Astrocyte (in vitro differentiated cells and primary cell): ENCODE measurements around the gene FAF2. TPM values are rescaled to one million over a fixed set of nuclear protein-coding genes. Genes with fewer than 3 reads are reported as not detected.

Experiments used
- DNase-seq: peaks from one replicate; pipeline ENCODE4 v3.0.0-alpha.2; 2010; ENCODE audit warnings: low read depth
- FAIRE-seq: peaks from 2 replicates; lab custom pipeline; 2011; peaks lifted over from hg19 to GRCh38; lab: Jason Lieb, UNC
- H2AFZ ChIP-seq: 2 replicates; pipeline ENCODE4 v1.6.0; 2012; ENCODE audit warnings: low read depth, low read length, inconsistent platforms
- H3K27ac ChIP-seq: 2 replicates; pipeline ENCODE4 v1.5.1; 2011; ENCODE audit warnings: low read depth, low read length, inconsistent platforms
- H3K27me3 ChIP-seq: 2 replicates; pipeline ENCODE4 v1.6.0; 2011; ENCODE audit warnings: low read length, inconsistent platforms; ENCODE audit not compliant: insufficient read depth
- H3K36me3 ChIP-seq: 2 replicates; pipeline ENCODE4 v1.5.1; 2011; ENCODE audit warnings: low read length, inconsistent platforms; ENCODE audit not compliant: insufficient read depth
- H3K4me1 ChIP-seq: 2 replicates; pipeline ENCODE4 v1.5.1; 2011; ENCODE audit warnings: low read length, inconsistent platforms; ENCODE audit not compliant: insufficient read depth
- H3K4me2 ChIP-seq: 2 replicates; pipeline ENCODE4 v1.6.0; 2012; ENCODE audit warnings: low read length, inconsistent platforms
- H3K4me3 ChIP-seq: 2 replicates; pipeline ENCODE4 v1.5.1; 2011; ENCODE audit warnings: low read depth, mild to moderate bottlenecking, low read length, inconsistent platforms; ENCODE audit not compliant: insufficient read depth
- H3K79me2 ChIP-seq: 2 replicates; pipeline ENCODE4 v1.6.0; 2012; ENCODE audit warnings: mild to moderate bottlenecking, low read length, inconsistent platforms; ENCODE audit not compliant: insufficient read depth
- H3K9ac ChIP-seq: 2 replicates; pipeline ENCODE4 v1.6.0; 2012; ENCODE audit warnings: mild to moderate bottlenecking, low read length, inconsistent platforms
- H3K9me3 ChIP-seq: 2 replicates; pipeline ENCODE4 v1.5.1; 2012; ENCODE audit warnings: low read depth, mild to moderate bottlenecking, low read length, inconsistent platforms; ENCODE audit not compliant: insufficient read depth
- H4K20me1 ChIP-seq: 2 replicates; pipeline ENCODE4 v1.6.0; 2012; ENCODE audit warnings: low read length, inconsistent platforms; ENCODE audit not compliant: insufficient read depth
- H3K27ac Mint-ChIP-seq: one replicate; pipeline ENCODE4 v1.8.0; 2021; ENCODE audit warnings: mild to moderate bottlenecking, mixed read lengths; ENCODE audit not compliant: unreplicated experiment
- H3K27me3 Mint-ChIP-seq: one replicate; pipeline ENCODE4 v1.8.0; 2021; ENCODE audit warnings: low read depth, mixed read lengths; ENCODE audit not compliant: unreplicated experiment
- H3K36me3 Mint-ChIP-seq: one replicate; pipeline ENCODE4 v1.8.0; 2021; ENCODE audit warnings: low read depth, mixed read lengths; ENCODE audit not compliant: unreplicated experiment
- H3K4me1 Mint-ChIP-seq: one replicate; pipeline ENCODE4 v1.8.0; 2021; ENCODE audit warnings: low read depth, mixed read lengths; ENCODE audit not compliant: unreplicated experiment
- H3K4me3 Mint-ChIP-seq: one replicate; pipeline ENCODE4 v1.8.0; 2021; ENCODE audit warnings: mild to moderate bottlenecking, moderate library complexity, mixed read lengths; ENCODE audit not compliant: unreplicated experiment
- H3K9me3 Mint-ChIP-seq: one replicate; pipeline ENCODE4 v1.8.0; 2021; ENCODE audit warnings: mild to moderate bottlenecking, mixed read lengths; ENCODE audit not compliant: unreplicated experiment
- CTCF ChIP-seq: IDR thresholded peaks from 2 replicates; pipeline ENCODE4 v1.5.1; 2011; ENCODE audit warnings: low read depth, mild to moderate bottlenecking, inconsistent platforms, low read length, moderate library complexity; ENCODE audit not compliant: insufficient read depth
- EZH2 ChIP-seq: IDR thresholded peaks from 2 replicates; pipeline ENCODE4 v1.6.1; 2012; ENCODE audit warnings: mild to moderate bottlenecking, low read length, inconsistent platforms; ENCODE audit not compliant: insufficient read depth
- total RNA-seq: library from RNA; stranded (reverse); gene quantifications from 2 replicates; pipeline ENCODE4 v1.2.1, GENCODE V29; 2021

Gene FAF2
- total RNA-seq, 1 donor from 2014 or later: 56.2 TPM

GRCh38 chr5:176412517-176413254 is 35.5 kb upstream of the FAF2 start:
- Mint-ChIP-seq H3K27ac (peak overlapping the region; percentile 29), H3K4me1 (peaks cover 25% of the 10 kb centered on the region), H3K36me3 (peaks cover 9% of the 10 kb centered on the region), H3K4me3 (no peak overlapping the region), H3K9me3 (no peaks in the 10 kb centered on the region), H3K27me3 (no peaks in the 10 kb centered on the region)
- H2AFZ ChIP-seq: no peak overlapping the region
- H4K20me1 ChIP-seq: peaks cover 54% of the 10 kb centered on the region
- no peak for FAIRE-seq
- peaks cover 28% of the 10 kb centered on the region for H3K79me2 ChIP-seq
- no peak for DNase-seq
- H3K9ac ChIP-seq: no peak overlapping the region
- H3K27ac ChIP-seq: no peak overlapping the region
- peaks cover 11% of the 10 kb centered on the region for H3K4me1 ChIP-seq
- H3K36me3 ChIP-seq: no peaks in the 10 kb centered on the region
- no peaks in the 10 kb centered on the region for H3K9me3 ChIP-seq
- no peak overlapping the region for H3K4me3 ChIP-seq
- TF ChIP-seq CTCF (no peak), EZH2 (no peak)
- H3K4me2 ChIP-seq: no peak overlapping the region
- H3K27me3 ChIP-seq: no peaks in the 10 kb centered on the region

- Mint-ChIP-seq H3K4me3 (no peak overlapping the region), H3K36me3 (peaks cover 6% of the 10 kb centered on the region), H3K4me1 (peaks cover 28% of the 10 kb centered on the region), H3K9me3 (no peaks in the 10 kb centered on the region), H3K27ac (no peak overlapping the region), H3K27me3 (no peaks in the 10 kb centered on the region)
- Histone ChIP-seq H3K9me3 (no peaks in the 10 kb centered on the region), H3K4me2 (no peak overlapping the region), H4K20me1 (peaks cover 54% of the 10 kb centered on the region), H3K27me3 (no peaks in the 10 kb centered on the region), H3K27ac (no peak overlapping the region), H3K4me3 (no peak overlapping the region), H2AFZ (no peak overlapping the region), H3K9ac (no peak overlapping the region), H3K79me2 (peaks cover 28% of the 10 kb centered on the region), H3K4me1 (peaks cover 11% of the 10 kb centered on the region), H3K36me3 (no peaks in the 10 kb centered on the region)
- TF ChIP-seq CTCF: no peak
- no peak for TF ChIP-seq EZH2
- FAIRE-seq (no peak), DNase-seq (no peak)
Observed at GRCh38 chr5:176413255-176413565, 35.0 kb upstream of the FAF2 start.

GRCh38 chr5:176413709-176414191 is 34.4 kb upstream of the FAF2 start:
- peaks cover 6% of the 10 kb centered on the region for H3K36me3 Mint-ChIP-seq
- no peak for FAIRE-seq
- no peak overlapping the region for H3K9ac ChIP-seq

More at GRCh38 chr5:176413709-176414191, 34.4 kb upstream of the FAF2 start:
- DNase-seq: no peak
- Mint-ChIP-seq H3K27ac (no peak overlapping the region), H3K9me3 (no peaks in the 10 kb centered on the region), H3K4me3 (no peak overlapping the region), H3K4me1 (peaks cover 29% of the 10 kb centered on the region), H3K27me3 (no peaks in the 10 kb centered on the region)
- no peaks in the 10 kb centered on the region for H3K9me3 ChIP-seq
- no peak overlapping the region for H3K27ac ChIP-seq
- peaks cover 28% of the 10 kb centered on the region for H3K79me2 ChIP-seq
- H2AFZ ChIP-seq: no peak overlapping the region
- TF ChIP-seq EZH2 (no peak), CTCF (no peak)
- no peak overlapping the region for H3K4me3 ChIP-seq
- no peaks in the 10 kb centered on the region for H3K36me3 ChIP-seq
- peaks cover under 1% of the 10 kb centered on the region for H3K27me3 ChIP-seq
- H3K4me1 ChIP-seq: peaks cover 11% of the 10 kb centered on the region
- no peak overlapping the region for H3K4me2 ChIP-seq
- peaks cover 54% of the 10 kb centered on the region for H4K20me1 ChIP-seq
